ENCODE results near the gene CHST15. TPM values are rescaled to one million over a fixed set of nuclear protein-coding genes. Genes with fewer than 3 reads are reported as not detected.
"Not testable (repeated sequence)": the region's sequence is repeated elsewhere in the genome, so short reads cannot be mapped to it uniquely, and the experiment has no call there.

The CHST15 gene
- polyA plus RNA-seq, 3 donors, result 17.5 to 20.6 (median 19.3) TPM

- DNase-seq (ENCODE audit: low read depth in 3 of 3, low spot score in 2 of 3), result no peak
Observed at GRCh38 chr10:124048371-124049290, 44.8 kb downstream of the CHST15 start.

GRCh38 chr10:124047427-124048152 lies 45.8 kb downstream of the CHST15 start:
- no peak for DNase-seq (ENCODE audit: low read depth in 3 of 3, low spot score in 2 of 3)

GRCh38 chr10:124045801-124046355 lies 47.5 kb downstream of the CHST15 start:
- DNase-seq (ENCODE audit: low read depth in 3 of 3, low spot score in 2 of 3), result no peak

GRCh38 chr10:124045276-124045675 lies 48.1 kb downstream of the CHST15 start:
- DNase-seq (ENCODE audit: low read depth in 3 of 3, low spot score in 2 of 3), result no peak

- no peak for DNase-seq (ENCODE audit: low read depth in 3 of 3, low spot score in 2 of 3)
Observed at GRCh38 chr10:124044143-124044862, 49.1 kb downstream of the CHST15 start.

- DNase-seq (ENCODE audit: low read depth in 3 of 3, low spot score in 2 of 3), result no peak
Observed at GRCh38 chr10:124043310-124044142, 49.9 kb downstream of the CHST15 start.

DNA sequence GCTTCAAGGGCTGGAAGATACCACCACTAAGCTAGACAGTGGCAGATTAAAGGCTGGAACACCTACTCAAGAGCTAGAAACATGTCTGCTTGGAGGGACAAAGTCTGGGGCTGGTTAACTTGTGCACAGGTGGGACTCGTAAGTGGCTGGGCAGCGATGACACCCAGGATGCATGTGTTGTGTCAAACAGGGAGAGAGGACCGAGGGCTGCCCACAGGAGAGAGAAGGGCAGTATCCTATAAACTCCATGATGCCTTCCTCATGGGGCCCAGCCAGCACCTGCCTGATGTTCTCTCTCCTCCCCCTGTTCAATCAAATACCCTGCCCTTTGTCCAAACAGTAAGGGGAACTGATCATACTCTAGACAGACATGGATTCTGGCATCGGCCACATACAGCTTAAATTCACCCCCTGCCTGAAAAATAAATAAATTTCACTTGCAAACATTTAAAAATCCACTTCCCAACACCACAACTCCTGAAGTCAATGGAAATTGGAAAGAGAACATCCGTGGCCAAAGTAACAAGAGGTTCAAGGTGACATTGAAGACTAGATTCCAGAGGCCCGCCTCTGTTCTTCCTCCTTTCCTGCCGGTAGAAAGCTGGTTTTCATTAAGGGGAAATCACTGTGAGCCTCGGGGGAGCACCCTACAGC lies 50.6 kb downstream of the CHST15 start:
- DNase-seq (ENCODE audit: low read depth in 3 of 3, low spot score in 2 of 3), result no peak

- no peak for DNase-seq (ENCODE audit: low read depth in 3 of 3, low spot score in 2 of 3)
Observed at GRCh38 chr10:124041675-124042445, 51.5 kb downstream of the CHST15 start.

- DNase-seq (ENCODE audit: low read depth in 3 of 3, low spot score in 2 of 3), result no peak
Observed at GRCh38 chr10:124040451-124041188, 52.8 kb downstream of the CHST15 start.

GRCh38 chr10:124039483-124040013 lies 53.9 kb downstream of the CHST15 start:
- no peak for DNase-seq (ENCODE audit: low read depth in 3 of 3, low spot score in 2 of 3)

GRCh38 chr10:124037784-124038183 lies 55.6 kb downstream of the CHST15 start:
- no peak for DNase-seq (ENCODE audit: low read depth in 3 of 3, low spot score in 2 of 3)

DNA sequence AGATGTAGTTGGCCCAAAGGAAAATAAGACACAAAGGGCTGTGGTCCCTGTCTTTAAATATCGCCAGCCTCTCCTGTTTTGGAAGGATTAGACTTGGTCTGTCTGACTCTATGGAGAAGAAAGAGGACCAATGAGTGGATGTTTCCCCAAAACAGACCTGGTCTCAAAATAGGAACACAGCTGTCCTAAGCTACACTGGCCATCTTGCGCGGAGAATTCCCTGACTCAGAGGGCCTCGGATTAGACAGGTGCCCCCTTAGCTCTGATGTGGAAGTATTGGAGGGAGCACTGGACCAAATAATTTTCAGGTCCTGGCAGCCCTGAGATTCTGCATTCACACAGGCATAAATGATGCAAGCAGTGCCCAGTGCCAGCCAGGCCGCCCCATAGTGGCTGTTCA lies 56.1 kb downstream of the CHST15 start:
- no peak for DNase-seq (ENCODE audit: low read depth in 3 of 3, low spot score in 2 of 3)

GRCh38 chr10:124036746-124037145 lies 56.7 kb downstream of the CHST15 start:
- DNase-seq (ENCODE audit: low read depth in 3 of 3, low spot score in 2 of 3), result no peak

DNA sequence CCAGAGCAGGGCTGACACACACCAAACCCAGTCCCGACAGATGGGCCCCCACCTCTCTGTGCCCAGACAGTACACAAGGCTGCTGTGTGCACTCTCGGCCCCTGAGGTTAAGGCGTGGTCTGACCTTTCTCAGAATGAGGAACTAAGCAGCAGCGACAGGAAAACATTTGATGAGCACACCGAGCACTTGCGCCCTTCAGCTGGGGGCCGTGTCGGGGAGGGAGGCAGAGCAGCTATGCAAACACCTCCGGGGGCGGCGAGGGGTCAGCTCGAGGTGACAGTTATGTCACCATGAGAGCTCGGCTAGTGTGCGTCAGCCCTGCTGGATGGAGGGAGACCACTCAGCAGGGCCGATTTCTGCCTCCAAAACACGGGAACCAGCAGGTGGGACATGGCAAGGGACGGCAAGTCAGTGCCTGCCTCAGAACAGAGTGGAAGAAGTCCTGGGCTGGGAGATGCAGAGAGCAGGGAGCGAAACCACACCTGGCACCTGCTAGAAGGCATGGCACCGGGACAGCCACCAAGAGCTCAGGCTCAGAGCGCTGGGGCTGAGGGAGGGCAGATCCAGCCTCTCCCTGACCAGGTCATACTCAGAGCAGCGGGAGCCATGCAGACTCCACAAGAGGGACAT lies 57.4 kb downstream of the CHST15 start:
- DNase-seq (ENCODE audit: low read depth in 3 of 3, low spot score in 2 of 3), result no peak

DNA sequence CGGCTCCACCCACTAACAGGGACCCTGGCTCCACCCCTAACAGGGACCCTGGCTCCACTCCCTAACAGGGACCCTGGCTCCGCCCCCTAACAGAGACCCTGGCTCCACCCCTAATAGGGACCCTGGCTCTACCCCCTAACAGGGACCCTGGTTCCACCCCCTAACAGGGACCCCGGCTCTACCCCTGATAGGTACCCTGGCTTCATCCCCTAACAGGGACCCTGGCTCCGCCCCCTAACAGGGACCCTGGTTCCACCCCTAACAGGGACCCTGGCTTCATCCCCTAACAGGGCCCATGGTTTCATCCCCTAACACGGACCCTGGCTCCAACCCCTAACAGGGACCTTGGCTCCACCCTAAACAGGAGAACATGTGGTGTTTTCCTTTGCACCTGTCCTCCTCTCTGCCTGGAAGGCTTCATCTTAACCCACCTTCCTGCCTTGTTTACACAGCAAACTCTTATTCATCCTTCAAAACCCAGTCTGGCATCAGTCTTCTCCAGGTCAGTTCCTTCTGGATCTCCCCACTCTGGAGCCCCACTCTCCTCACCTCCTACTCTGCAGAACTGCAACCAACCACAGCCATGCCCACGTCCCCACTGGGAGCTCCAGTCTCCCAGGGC lies 58.0 kb downstream of the CHST15 start:
- DNase-seq (ENCODE audit: low read depth in 3 of 3, low spot score in 2 of 3), result no peak

- not testable (repeated sequence) for DNase-seq (ENCODE audit: low read depth in 3 of 3, low spot score in 2 of 3)
Observed at GRCh38 chr10:124034576-124035305, 58.7 kb downstream of the CHST15 start.

Data from right renal cortex interstitium (tissue), 3 donors.